HCT116 (cell line): ENCODE measurements around the gene AADACL4. TPM values are rescaled to one million over a fixed set of nuclear protein-coding genes. Genes with fewer than 3 reads are reported as not detected.

Experiments used
- ATAC-seq: fragments of 200-7000 bp; cut with Tn5 transposase; 2 replicates; pipeline ENCODE4 v1.9.1; 2020; ENCODE audit warnings: mild to moderate bottlenecking, moderate library complexity
- BruUV-seq: library from RNA; stranded (reverse); fragments of 400-500 nt; replicated peaks from 2 replicates; lab custom pipeline; 2021; lab: Mats Ljungman, UMichigan
- CTCF ChIA-PET: fragments of 300-600 bp; sonication (Branson Sonifier 250); formaldehyde crosslinking; loops from one replicate; lab custom pipeline; 2021; ENCODE audit warnings: antibody characterized with exemption; lab: Charles Lee
- POLR2A ChIA-PET: fragments of 300-600, 350-600 bp; sonication (Branson Sonifier 250); formaldehyde crosslinking; loops from one replicate; lab custom pipeline; 2021; ENCODE audit warnings: antibody characterized with exemption; lab: Charles Lee
- RAD21 ChIA-PET, 2 experiments: fragments of 300-600 bp; sonication (Branson Sonifier 250); formaldehyde crosslinking; loops; one replicate each; lab custom pipeline; 2023; ENCODE audit warnings: low total read pairs in 2 of 2; ENCODE audit not compliant: uncharacterized antibody in 2 of 2, unreplicated experiment in 2 of 2, low non-redundant PET in 1 of 2; lab: Charles Lee
- DNase-seq: peaks from one replicate; pipeline ENCODE4 v3.0.0-alpha.2; 2010; ENCODE audit warnings: low read depth, low spot score
- H2AFZ ChIP-seq: fragments of 200-600 bp; shearing (Covaris generic), sonication (generic); 2 replicates; pipeline ENCODE4 v1.6.1; 2017; ENCODE audit warnings: low read depth, mixed run types, mixed read lengths, antibody characterized with exemption, low read length; ENCODE audit not compliant: poor library complexity, severe bottlenecking
- H3K27ac ChIP-seq: 2 replicates; pipeline ENCODE4 v1.5.1; 2012; ENCODE audit warnings: low read depth, low read length
- H3K27me3 ChIP-seq: fragments of 200-600 bp; sonication (generic); 2 replicates; pipeline ENCODE4 v1.6.1; 2016; ENCODE audit warnings: mixed run types, low read length, mixed read lengths; ENCODE audit not compliant: insufficient read depth
- H3K36me3 ChIP-seq, 2 experiments: fragments of 200-500 bp in 1 of 2; fragments of 200-600 bp in 1 of 2; sonication (Bioruptor generic) in 1 of 2; sonication (generic) in 1 of 2; 2 replicates each; pipeline versions ENCODE4 v1.5.1 to v1.6.1; 2014 to 2016; ENCODE audit warnings: low read length in 2 of 2, inconsistent platforms in 1 of 2, mixed read lengths in 1 of 2, mixed run types in 1 of 2; ENCODE audit not compliant: insufficient read depth in 2 of 2, control insufficient read depth in 1 of 2
- H3K4me1 ChIP-seq, 2 experiments: fragments of 200-600 bp in 1 of 2; sonication (generic) in 1 of 2; 2 replicates each; pipeline versions ENCODE4 v1.5.1 to v1.6.1; 2012 to 2017; ENCODE audit warnings: low read length in 2 of 2, inconsistent platforms in 1 of 2, mild to moderate bottlenecking in 1 of 2, mixed read lengths in 1 of 2, mixed run types in 1 of 2, moderate library complexity in 1 of 2; ENCODE audit not compliant: insufficient read depth in 2 of 2, control insufficient read depth in 1 of 2
- H3K4me2 ChIP-seq: fragments of 200-600 bp; sonication (generic); 2 replicates; pipeline ENCODE4 v1.6.1; 2017; ENCODE audit warnings: mixed run types, low read length, mixed read lengths
- H3K4me3 ChIP-seq, 2 experiments: fragments of 200-600 bp in 1 of 2; sonication (generic) in 1 of 2; replicated peaks in 1 of 2; 2 replicates each; pipeline ENCODE4 v1.5.1; 2011 to 2016; ENCODE audit warnings: low read length in 2 of 2, control low read depth in 1 of 2, low read depth in 1 of 2, mild to moderate bottlenecking in 1 of 2, mixed read lengths in 1 of 2, mixed run types in 1 of 2
- H3K79me2 ChIP-seq: fragments of 200-600 bp; sonication (generic); 2 replicates; pipeline ENCODE4 v1.6.1; 2017; ENCODE audit warnings: mild to moderate bottlenecking, mixed run types, low read length, moderate library complexity, mixed read lengths; ENCODE audit not compliant: insufficient read depth
- H3K9ac ChIP-seq: fragments of 200-600 bp; sonication (generic); 2 replicates; pipeline ENCODE4 v1.6.1; 2016; ENCODE audit warnings: low read length, mixed read lengths
- H3K9me2 ChIP-seq: fragments of 200-600 bp; sonication (generic), shearing (Covaris generic); 2 replicates; pipeline ENCODE4 v1.6.1; 2017; ENCODE audit warnings: mixed run types, mild to moderate bottlenecking, moderate library complexity; ENCODE audit not compliant: insufficient read depth
- H3K9me3 ChIP-seq, 2 experiments: fragments of 200-500 bp in 1 of 2; fragments of 200-600 bp in 1 of 2; sonication (Bioruptor generic) in 1 of 2; sonication (generic) in 1 of 2; 2 replicates each; pipeline ENCODE4 v1.6.1; 2014 to 2017; ENCODE audit warnings: low read length in 2 of 2, mixed read lengths in 2 of 2, inconsistent platforms in 1 of 2, low read depth in 1 of 2, mild to moderate bottlenecking in 1 of 2, mixed run types in 1 of 2, moderate library complexity in 1 of 2; ENCODE audit not compliant: control insufficient read depth in 1 of 2, insufficient read depth in 1 of 2
- H4K20me1 ChIP-seq: fragments of 200-600 bp; sonication (generic), shearing (Covaris generic); 2 replicates; pipeline ENCODE4 v1.6.1; 2017; ENCODE audit warnings: mixed run types, mild to moderate bottlenecking, moderate library complexity; ENCODE audit not compliant: insufficient read depth
- ATF3 ChIP-seq: IDR thresholded peaks from 2 replicates; pipeline ENCODE4 v1.6.1; 2012
- CBX3 ChIP-seq: IDR thresholded peaks from 2 replicates; pipeline ENCODE4 v1.6.1; 2012; ENCODE audit warnings: low read depth
- CEBPB ChIP-seq: IDR thresholded peaks from 2 replicates; pipeline ENCODE4 v1.6.1; 2012; ENCODE audit warnings: low read depth
- EGR1 ChIP-seq: IDR thresholded peaks from 2 replicates; pipeline ENCODE4 v1.6.1; 2012; ENCODE audit warnings: low read depth
- EZH2phosphoT487 ChIP-seq: fragments of 200-600 bp; IDR thresholded peaks from 2 replicates; pipeline ENCODE4 v1.6.1; 2018; ENCODE audit warnings: antibody characterized with exemption, borderline replicate concordance
- FOSL1 ChIP-seq: IDR thresholded peaks from 2 replicates; pipeline ENCODE4 v1.6.1; 2012; ENCODE audit warnings: low read depth
- JUND ChIP-seq: IDR thresholded peaks from 2 replicates; pipeline ENCODE4 v1.6.1; 2012
- POLR2AphosphoS5 ChIP-seq: IDR thresholded peaks from 2 replicates; pipeline ENCODE4 v1.6.1; 2011; ENCODE audit warnings: mild to moderate bottlenecking, low read depth, low read length, moderate library complexity
- RAD21 ChIP-seq: IDR thresholded peaks from 2 replicates; pipeline ENCODE4 v1.6.1; 2012; ENCODE audit warnings: low read depth, mild to moderate bottlenecking
- YY1 ChIP-seq: IDR thresholded peaks from 2 replicates; pipeline ENCODE4 v1.6.1; 2011; ENCODE audit warnings: low read length, low read depth, moderate library complexity, mild to moderate bottlenecking; ENCODE audit not compliant: insufficient replicate concordance; ENCODE audit errors: extremely low read depth
- ZBTB33 ChIP-seq: IDR thresholded peaks from 2 replicates; pipeline ENCODE4 v1.6.1; 2011; ENCODE audit warnings: mild to moderate bottlenecking, low read length, moderate library complexity; ENCODE audit not compliant: insufficient replicate concordance; ENCODE audit errors: extremely low read depth
- intact Hi-C: fragments of 100-400 bp; cut with micrococcal nuclease; formaldehyde crosslinking; loops from 2 replicates; pipeline ENCODE4 v1.10.0; 2022
- total RNA-seq: library from RNA; stranded (reverse); gene quantifications from one replicate; pipeline ENCODE4 v1.2.1, GENCODE V29; 2021; ENCODE audit not compliant: unreplicated experiment

The AADACL4 gene
- total RNA-seq, 1 experiment from 2014 or later, result not detected

- H2AFZ ChIP-seq, result no peak overlapping the region
- TF ChIP-seq FOSL1 (no peak), RAD21 (no peak), YY1 (no peak), CBX3 (no peak), CEBPB (no peak), ZBTB33 (no peak), JUND (no peak), EZH2phosphoT487 (no peak), EGR1 (no peak), POLR2AphosphoS5 (no peak), ATF3 (no peak)
- TF ChIP-seq, all 23 proteins: peak for 0
- H3K4me3 ChIP-seq, result no peak overlapping the region
- intact Hi-C loops, result no loop called here
- H4K20me1 ChIP-seq, result no peaks in the 10 kb centered on the region
- no peaks in the 10 kb centered on the region for H3K27me3 ChIP-seq
- ATAC-seq, result no peak
- POLR2A ChIA-PET, result no interaction called here
- no peaks in the 10 kb centered on the region for H3K9me3 ChIP-seq
- H3K9me2 ChIP-seq, result no peaks in the 10 kb centered on the region
- RAD21 ChIA-PET, result no interaction called here
- no peak overlapping the region for H3K27ac ChIP-seq
- BruUV-seq, result no TSS peak
- no peaks in the 10 kb centered on the region for H3K79me2 ChIP-seq
- no peak for DNase-seq
- no peak overlapping the region for H3K4me2 ChIP-seq
- no peaks in the 10 kb centered on the region for H3K36me3 ChIP-seq
- H3K4me1 ChIP-seq, result no peaks in the 10 kb centered on the region
- H3K9ac ChIP-seq, result no peak overlapping the region
- CTCF ChIA-PET, result no interaction called here
Measured at GRCh38 chr1:12630946-12631530, 12.8 kb upstream of the AADACL4 start.
